ENCODE measurements around the gene ERBB3. TPM values are rescaled to one million over a fixed set of nuclear protein-coding genes. Genes with fewer than 3 reads are reported as not detected.
"Not testable (repeated sequence)": the region's sequence is repeated elsewhere in the genome, so short reads cannot be mapped to it uniquely, and the experiment has no call there.

Gene ERBB3
- total RNA-seq, 1 donor from 2014 or later, result 144 TPM

- peaks cover 6% of the 10 kb centered on the region for H3K4me1 Mint-ChIP-seq
- no peaks in the 10 kb centered on the region for H3K36me3 Mint-ChIP-seq (ENCODE audit: low read depth)
- no peak overlapping the region for H3K27ac Mint-ChIP-seq (ENCODE audit: unreplicated experiment)
- H3K9me3 Mint-ChIP-seq, result no peaks in the 10 kb centered on the region
- no peak overlapping the region for H3K4me3 Mint-ChIP-seq
- H3K27me3 Mint-ChIP-seq (ENCODE audit: low read depth), result peaks cover 7% of the 10 kb centered on the region
- no peak for DNase-seq (ENCODE audit: low read depth, low spot score)
- TF ChIP-seq CTCF (conservative IDR thresholded peaks at IDR 0.05), result no peak
These were observed 5.6 kb upstream of the ERBB3 start for GRCh38 chr12:56074396-56074795.

GRCh38 chr12:56077966-56078365 lies 2.0 kb upstream of the ERBB3 start:
- not testable (repeated sequence) for H3K27ac Mint-ChIP-seq (ENCODE audit: unreplicated experiment); DNase-seq (ENCODE audit: low read depth, low spot score); H3K36me3 Mint-ChIP-seq (ENCODE audit: low read depth); H3K9me3 Mint-ChIP-seq
- Mint-ChIP-seq H3K4me1 (peaks cover 25% of the 10 kb centered on the region), H3K4me3 (peak overlapping the region; percentile 96), H3K27me3 (ENCODE audit: low read depth) (peaks cover 36% of the 10 kb centered on the region)

- peaks cover 36% of the 10 kb centered on the region for H3K27me3 Mint-ChIP-seq (ENCODE audit: low read depth)
- H3K4me1 Mint-ChIP-seq, result peaks cover 29% of the 10 kb centered on the region
- peak overlapping the region; percentile 96 for H3K4me3 Mint-ChIP-seq
- no peaks in the 10 kb centered on the region for H3K9me3 Mint-ChIP-seq
- no peak for DNase-seq (ENCODE audit: low read depth, low spot score)
- H3K36me3 Mint-ChIP-seq (ENCODE audit: low read depth), result no peaks in the 10 kb centered on the region
- no peak for TF ChIP-seq CTCF (conservative IDR thresholded peaks at IDR 0.05)
- H3K27ac Mint-ChIP-seq (ENCODE audit: unreplicated experiment), result no peak overlapping the region
These were observed 1.5 kb upstream of the ERBB3 start for GRCh38 chr12:56078427-56078826.

GRCh38 chr12:56078931-56079722 lies 838 bp upstream of the ERBB3 start:
- Mint-ChIP-seq H3K36me3 (ENCODE audit: low read depth) (no peaks in the 10 kb centered on the region), H3K4me3 (peak overlapping the region; percentile 96), H3K9me3 (no peaks in the 10 kb centered on the region), H3K27ac (ENCODE audit: unreplicated experiment) (peak overlapping the region; percentile 91), H3K4me1 (peaks cover 36% of the 10 kb centered on the region), H3K27me3 (ENCODE audit: low read depth) (peaks cover 41% of the 10 kb centered on the region)
- peak; percentile 93 for DNase-seq (ENCODE audit: low read depth, low spot score)
- TF ChIP-seq CTCF (conservative IDR thresholded peaks at IDR 0.05), result peak; percentile 77

GRCh38 chr12:56080556-56081138 lies 682 bp downstream of the ERBB3 start:
- TF ChIP-seq CTCF (conservative IDR thresholded peaks at IDR 0.05), result peak; percentile 32
- Mint-ChIP-seq H3K27me3 (ENCODE audit: low read depth) (peaks cover 41% of the 10 kb centered on the region), H3K4me1 (peaks cover 43% of the 10 kb centered on the region), H3K27ac (ENCODE audit: unreplicated experiment) (peak overlapping the region; percentile 97), H3K9me3 (no peaks in the 10 kb centered on the region), H3K4me3 (peak overlapping the region; percentile 96), H3K36me3 (ENCODE audit: low read depth) (peaks cover 8% of the 10 kb centered on the region)
- no peak for DNase-seq (ENCODE audit: low read depth, low spot score)
